HUES48 (cell line): ENCODE results near the gene PISD.

Experiments used
- H3K27ac ChIP-seq: one replicate; pipeline ENCODE4 v1.7.0; 2013; ENCODE audit warnings: low read depth, low read length, inconsistent platforms
- H3K27me3 ChIP-seq: 2 replicates; pipeline ENCODE4 v1.6.1; 2013; ENCODE audit warnings: mild to moderate bottlenecking, low read length; ENCODE audit not compliant: control insufficient read depth, insufficient read depth
- H3K36me3 ChIP-seq: 2 replicates; pipeline ENCODE4 v1.6.1; 2013; ENCODE audit warnings: low read length; ENCODE audit not compliant: control insufficient read depth, insufficient read depth
- H3K4me1 ChIP-seq: 2 replicates; pipeline ENCODE4 v1.6.1; 2013; ENCODE audit warnings: mild to moderate bottlenecking, low read length; ENCODE audit not compliant: control insufficient read depth, insufficient read depth
- H3K4me3 ChIP-seq: 2 replicates; pipeline ENCODE4 v1.5.1; 2013; ENCODE audit warnings: mild to moderate bottlenecking, low read depth, low read length
- H3K9ac ChIP-seq: 2 replicates; pipeline ENCODE4 v1.6.1; 2013; ENCODE audit warnings: mild to moderate bottlenecking, low read depth, low read length, moderate library complexity
- H3K9me3 ChIP-seq: 2 replicates; pipeline ENCODE4 v1.6.1; 2013; ENCODE audit warnings: low read length; ENCODE audit not compliant: control insufficient read depth, insufficient read depth

Gene PISD

GRCh38 chr22:31614781-31615490 is 47.1 kb downstream of the PISD start:
- H3K9me3 ChIP-seq: no peaks in the 10 kb centered on the region
- H3K9ac ChIP-seq: no peak overlapping the region
- H3K4me3 ChIP-seq: no peak overlapping the region
- no peaks in the 10 kb centered on the region for H3K4me1 ChIP-seq
- no peaks in the 10 kb centered on the region for H3K27me3 ChIP-seq
- no peak overlapping the region for H3K27ac ChIP-seq
- peaks cover 19% of the 10 kb centered on the region for H3K36me3 ChIP-seq

- Histone ChIP-seq H3K9ac (no peak overlapping the region), H3K4me1 (no peaks in the 10 kb centered on the region), H3K36me3 (peaks cover 9% of the 10 kb centered on the region)
These were observed 48.1 kb downstream of the PISD start for GRCh38 chr22:31613904-31614296.

GRCh38 chr22:31613286-31613903 is 48.6 kb downstream of the PISD start:
- no peak overlapping the region for H3K4me3 ChIP-seq
- peaks cover 4% of the 10 kb centered on the region for H3K36me3 ChIP-seq
- H3K9me3 ChIP-seq: no peaks in the 10 kb centered on the region
- H3K9ac ChIP-seq: no peak overlapping the region
- H3K27me3 ChIP-seq: no peaks in the 10 kb centered on the region
- H3K27ac ChIP-seq: no peak overlapping the region
- H3K4me1 ChIP-seq: no peaks in the 10 kb centered on the region

More at GRCh38 chr22:31613904-31614296, 48.1 kb downstream of the PISD start:
- no peak overlapping the region for H3K27ac ChIP-seq
- no peak overlapping the region for H3K4me3 ChIP-seq
- no peaks in the 10 kb centered on the region for H3K9me3 ChIP-seq
- no peaks in the 10 kb centered on the region for H3K27me3 ChIP-seq

- no peaks in the 10 kb centered on the region for H3K27me3 ChIP-seq
- no peak overlapping the region for H3K27ac ChIP-seq
- no peaks in the 10 kb centered on the region for H3K9me3 ChIP-seq
- H3K9ac ChIP-seq: no peak overlapping the region
- no peaks in the 10 kb centered on the region; the same call in 1 of the 2 replicates for H3K36me3 ChIP-seq
- H3K4me1 ChIP-seq: no peaks in the 10 kb centered on the region
- H3K4me3 ChIP-seq: no peak overlapping the region
These were observed 49.1 kb downstream of the PISD start for GRCh38 chr22:31612891-31613285.

- H3K9me3 ChIP-seq: no peaks in the 10 kb centered on the region
- H3K36me3 ChIP-seq: no peaks in the 10 kb centered on the region
- H3K27ac ChIP-seq: no peak overlapping the region
- no peaks in the 10 kb centered on the region for H3K27me3 ChIP-seq
- H3K4me1 ChIP-seq: no peaks in the 10 kb centered on the region
- H3K9ac ChIP-seq: no peak overlapping the region
- no peak overlapping the region for H3K4me3 ChIP-seq
These were observed 50.8 kb downstream of the PISD start for GRCh38 chr22:31611061-31611760.

GRCh38 chr22:31610611-31611010 is 51.4 kb downstream of the PISD start:
- no peak overlapping the region for H3K9ac ChIP-seq
- no peaks in the 10 kb centered on the region for H3K4me1 ChIP-seq
- no peaks in the 10 kb centered on the region for H3K36me3 ChIP-seq
- no peaks in the 10 kb centered on the region for H3K9me3 ChIP-seq
- H3K27me3 ChIP-seq: no peaks in the 10 kb centered on the region
- H3K4me3 ChIP-seq: no peak overlapping the region
- no peak overlapping the region for H3K27ac ChIP-seq

- Histone ChIP-seq H3K36me3 (no peaks in the 10 kb centered on the region), H3K9ac (no peak overlapping the region), H3K4me1 (no peaks in the 10 kb centered on the region), H3K27me3 (no peaks in the 10 kb centered on the region), H3K4me3 (no peak overlapping the region), H3K27ac (no peak overlapping the region), H3K9me3 (no peaks in the 10 kb centered on the region)
These were observed 52.3 kb downstream of the PISD start for GRCh38 chr22:31609716-31610115.

- no peak overlapping the region for H3K27ac ChIP-seq
- no peak overlapping the region for H3K4me3 ChIP-seq
- peaks cover under 1% of the 10 kb centered on the region for H3K36me3 ChIP-seq
- no peak overlapping the region for H3K9ac ChIP-seq
- H3K27me3 ChIP-seq: no peaks in the 10 kb centered on the region
- H3K9me3 ChIP-seq: no peaks in the 10 kb centered on the region
- H3K4me1 ChIP-seq: no peaks in the 10 kb centered on the region
These were observed 54.3 kb downstream of the PISD start for GRCh38 chr22:31607696-31608095.

- Histone ChIP-seq H3K4me3 (no peak overlapping the region), H3K36me3 (peaks cover 4% of the 10 kb centered on the region), H3K9me3 (no peaks in the 10 kb centered on the region), H3K27me3 (no peaks in the 10 kb centered on the region), H3K9ac (no peak overlapping the region), H3K4me1 (no peaks in the 10 kb centered on the region), H3K27ac (no peak overlapping the region)
These were observed 56.0 kb downstream of the PISD start for GRCh38 chr22:31605851-31606585.

- H3K27ac ChIP-seq: no peak overlapping the region
- no peaks in the 10 kb centered on the region for H3K4me1 ChIP-seq
- no peaks in the 10 kb centered on the region for H3K27me3 ChIP-seq
- H3K36me3 ChIP-seq: peaks cover 4% of the 10 kb centered on the region
- no peak overlapping the region for H3K9ac ChIP-seq
- H3K9me3 ChIP-seq: no peaks in the 10 kb centered on the region
- H3K4me3 ChIP-seq: no peak overlapping the region
These were observed 57.0 kb downstream of the PISD start for GRCh38 chr22:31604746-31605705.
